Colon (tissue), 2 donors: Measurements from ENCODE around the gene BCL2L12.
A peak's percentile ranks its signal among the peaks of the same experiment; 100 is the strongest.

Experiments used
- FAIRE-seq: peaks from 2 replicates; lab custom pipeline; 2012; peaks lifted over from hg19 to GRCh38; lab: Jason Lieb, UNC
- donor health status: control.
- donor health status: control.

The BCL2L12 gene

DNA sequence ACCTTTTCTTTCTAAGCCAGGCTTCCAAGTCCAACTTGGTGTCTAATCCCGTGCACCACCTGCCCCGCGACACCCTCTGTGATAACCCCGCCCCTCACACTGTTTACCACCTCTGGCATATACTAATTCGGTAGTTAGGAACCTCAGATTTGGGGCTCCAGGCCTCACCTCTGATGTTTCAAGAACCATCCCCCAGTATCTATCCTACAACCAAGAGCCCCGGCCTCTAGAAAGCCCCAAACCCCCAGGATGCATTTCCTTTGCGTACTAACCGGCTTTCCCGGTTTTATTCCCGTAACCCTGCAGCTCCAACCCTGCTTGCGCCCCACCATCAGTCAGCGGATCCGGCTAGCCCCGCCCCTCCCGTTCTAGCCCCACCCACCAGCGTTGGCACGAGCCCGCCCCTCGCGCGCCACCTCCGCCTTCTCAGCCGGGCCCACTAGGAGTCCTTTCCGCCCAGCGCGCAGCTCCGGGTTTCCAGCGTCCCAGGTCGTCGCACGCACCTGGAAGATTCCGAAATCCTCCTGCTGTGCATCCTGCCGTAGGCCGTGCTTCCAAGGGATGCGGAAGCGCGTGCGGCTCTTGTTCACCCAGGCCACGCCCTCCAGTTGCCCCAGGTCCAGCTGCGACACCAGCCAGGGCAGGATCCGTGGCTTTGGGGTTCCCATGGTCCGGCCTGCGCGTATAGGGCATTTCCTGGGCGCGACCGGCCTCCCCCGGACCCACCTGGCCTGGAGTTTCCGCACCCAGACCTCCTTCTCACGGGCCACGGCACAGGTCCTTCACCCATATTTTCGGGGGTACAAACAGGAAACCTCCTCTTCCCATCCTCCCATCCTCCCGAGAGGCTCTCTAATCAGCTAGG is 1.3 kb upstream of the BCL2L12 start:
- FAIRE-seq, result no peak

DNA sequence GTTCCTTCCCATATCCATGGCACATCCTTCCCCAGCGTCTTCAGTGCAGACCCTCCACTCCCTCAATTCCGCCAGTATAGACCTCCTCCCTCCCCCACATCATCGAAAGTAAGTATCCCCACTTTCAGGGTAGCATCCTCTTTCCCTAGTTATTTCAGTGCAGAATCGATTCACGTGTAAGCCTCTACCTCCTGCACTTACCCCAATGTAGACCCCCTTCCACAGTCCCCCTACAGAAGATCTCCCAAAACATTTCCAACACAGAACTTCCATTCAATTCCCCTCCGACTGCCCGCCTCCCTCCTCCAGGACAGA is 740 bp upstream of the BCL2L12 start:
- FAIRE-seq, result no peak

DNA sequence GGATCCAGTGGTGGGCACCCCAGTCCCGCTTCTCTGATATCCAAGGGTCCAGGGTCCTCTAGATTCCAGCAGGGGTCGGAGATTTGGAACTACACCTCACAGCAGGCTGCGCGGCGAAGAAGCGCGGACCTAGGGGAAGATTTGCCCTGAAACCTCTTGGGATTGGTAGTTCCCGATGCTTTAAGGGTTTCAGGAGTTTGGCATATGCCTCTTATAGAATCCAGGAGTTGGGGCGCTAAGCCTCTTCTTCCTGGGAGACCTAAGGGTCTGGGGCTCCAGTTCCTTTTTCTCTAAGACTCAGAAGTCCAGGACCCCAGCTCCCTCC is 349 bp downstream of the BCL2L12 start:
- FAIRE-seq, result no peak

- FAIRE-seq, result no peak
These were observed 1.7 kb downstream of the BCL2L12 start for GRCh38 chr19:49667473-49667872.

GRCh38 chr19:49669516-49669915 is 3.8 kb downstream of the BCL2L12 start:
- no peak for FAIRE-seq

- no peak for FAIRE-seq
These were observed 6.6 kb downstream of the BCL2L12 start for GRCh38 chr19:49672131-49672919.

DNA sequence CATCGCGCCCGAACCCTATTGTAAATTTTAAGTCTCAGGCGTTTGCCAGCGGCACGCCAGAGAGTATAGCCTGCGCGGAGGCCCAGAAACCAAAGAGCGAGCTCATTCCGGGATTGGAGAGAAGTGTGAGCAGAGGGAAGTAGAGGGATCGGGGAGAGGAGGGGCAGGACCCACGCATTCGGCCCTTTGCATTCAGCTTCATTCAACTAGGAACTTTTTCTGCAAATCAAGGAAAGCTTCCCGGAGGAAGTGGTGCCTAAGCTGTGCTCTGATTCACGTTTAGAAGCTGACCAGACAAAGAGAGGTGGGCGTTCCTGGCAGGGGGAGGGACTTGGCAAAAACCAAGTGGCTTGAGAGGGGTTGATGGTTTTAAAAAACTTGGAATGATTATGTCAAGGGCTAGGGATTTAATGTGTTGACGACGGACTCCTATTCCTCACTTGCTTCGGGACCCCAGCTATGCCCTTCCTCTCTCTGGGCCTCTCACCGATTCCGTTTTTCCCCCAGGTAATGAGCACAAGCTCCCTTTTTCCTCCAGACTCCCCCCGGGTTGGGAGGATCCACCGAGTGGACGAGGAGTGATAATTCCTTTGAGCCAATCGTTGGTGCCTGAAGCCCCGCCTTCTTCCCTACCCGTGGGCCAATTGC is 10.5 kb downstream of the BCL2L12 start:
- FAIRE-seq, result no peak

GRCh38 chr19:49676784-49677230 is 11.1 kb downstream of the BCL2L12 start:
- FAIRE-seq, result peak; percentile 97

GRCh38 chr19:49677231-49677900 is 11.6 kb downstream of the BCL2L12 start, which contains the start of gene PRMT1:
Gene PRMT1, plus strand, starts transcription at chr19:49677271. Its CDS starts 10 bp downstream, at chr19:49677281.
- no peak for FAIRE-seq

GRCh38 chr19:49677901-49678674 is 12.4 kb downstream of the BCL2L12 start:
- FAIRE-seq, result no peak

- no peak for FAIRE-seq
These were observed 13.4 kb downstream of the BCL2L12 start for GRCh38 chr19:49678985-49679770.

DNA sequence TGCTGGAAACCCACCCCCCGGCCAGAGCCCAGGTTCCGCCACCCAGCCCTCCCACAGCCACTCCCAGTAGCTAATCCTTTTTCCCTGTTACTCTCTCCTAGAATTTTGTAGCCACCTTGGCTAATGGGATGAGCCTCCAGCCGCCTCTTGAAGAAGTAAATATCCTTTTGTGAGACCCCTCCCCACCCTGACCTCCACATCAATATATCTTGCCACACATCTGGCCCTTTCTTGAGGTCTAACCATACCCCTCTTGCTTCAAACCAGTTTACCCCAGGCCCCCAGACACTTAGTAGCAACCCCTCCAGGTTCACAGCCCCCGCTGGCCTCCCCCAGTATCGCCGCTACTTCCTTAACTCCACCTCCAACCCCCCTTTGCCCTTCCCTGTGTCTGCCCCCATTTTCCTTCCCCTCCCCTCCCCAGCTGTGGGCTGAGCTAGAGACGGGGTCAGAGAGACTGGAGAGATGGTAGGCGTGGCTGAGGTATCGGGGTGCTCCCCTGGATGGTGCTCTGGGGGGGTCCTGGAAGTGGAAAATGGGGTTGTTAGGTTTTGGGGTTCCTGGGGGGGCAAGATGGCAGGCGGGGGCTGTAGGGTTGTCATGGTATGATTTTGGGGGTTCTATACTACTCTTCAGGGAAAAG is 14.2 kb downstream of the BCL2L12 start:
- FAIRE-seq, result no peak

- FAIRE-seq, result no peak
These were observed 15.0 kb downstream of the BCL2L12 start for GRCh38 chr19:49680421-49681351.

GRCh38 chr19:49681830-49682229 is 16.1 kb downstream of the BCL2L12 start:
- FAIRE-seq, result no peak

DNA sequence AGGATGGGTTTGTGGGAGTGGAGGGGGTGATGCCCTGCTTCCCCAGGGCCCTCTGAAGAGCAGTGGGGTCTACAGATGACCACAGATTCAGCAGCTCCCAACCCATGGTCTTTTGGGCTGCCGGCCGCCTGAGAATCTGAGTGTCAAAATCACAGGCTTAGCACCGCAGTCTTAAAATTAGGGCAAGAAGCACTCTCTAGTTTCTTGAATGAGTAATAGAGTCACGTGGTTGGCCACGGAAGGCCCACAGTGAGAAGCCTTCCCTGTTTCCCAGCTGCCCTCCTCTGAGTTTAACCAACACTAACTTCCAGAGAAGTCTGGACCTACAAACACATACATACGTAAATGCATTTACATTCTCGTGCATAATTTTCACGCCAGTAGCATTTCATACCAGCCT is 16.5 kb downstream of the BCL2L12 start:
- no peak for FAIRE-seq

DNA sequence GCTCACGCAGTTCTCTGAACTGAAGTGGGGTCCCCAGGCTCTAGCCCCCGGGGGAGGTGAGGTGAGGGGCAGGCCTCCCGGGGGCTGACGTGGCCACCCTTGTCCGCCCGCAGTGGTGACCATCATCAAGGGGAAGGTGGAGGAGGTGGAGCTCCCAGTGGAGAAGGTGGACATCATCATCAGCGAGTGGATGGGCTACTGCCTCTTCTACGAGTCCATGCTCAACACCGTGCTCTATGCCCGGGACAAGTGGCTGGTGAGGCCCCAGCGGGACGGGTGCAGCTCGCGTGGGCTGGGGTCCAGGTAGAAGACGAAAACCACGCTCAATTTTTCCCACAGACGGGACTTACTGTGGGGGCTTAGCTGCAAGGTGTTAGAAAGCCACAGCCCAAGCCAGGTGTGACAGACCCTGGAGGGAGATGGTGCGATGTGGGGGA is 18.1 kb downstream of the BCL2L12 start:
- no peak for FAIRE-seq

- FAIRE-seq, result no peak
These were observed 18.7 kb downstream of the BCL2L12 start for GRCh38 chr19:49684251-49684982.

DNA sequence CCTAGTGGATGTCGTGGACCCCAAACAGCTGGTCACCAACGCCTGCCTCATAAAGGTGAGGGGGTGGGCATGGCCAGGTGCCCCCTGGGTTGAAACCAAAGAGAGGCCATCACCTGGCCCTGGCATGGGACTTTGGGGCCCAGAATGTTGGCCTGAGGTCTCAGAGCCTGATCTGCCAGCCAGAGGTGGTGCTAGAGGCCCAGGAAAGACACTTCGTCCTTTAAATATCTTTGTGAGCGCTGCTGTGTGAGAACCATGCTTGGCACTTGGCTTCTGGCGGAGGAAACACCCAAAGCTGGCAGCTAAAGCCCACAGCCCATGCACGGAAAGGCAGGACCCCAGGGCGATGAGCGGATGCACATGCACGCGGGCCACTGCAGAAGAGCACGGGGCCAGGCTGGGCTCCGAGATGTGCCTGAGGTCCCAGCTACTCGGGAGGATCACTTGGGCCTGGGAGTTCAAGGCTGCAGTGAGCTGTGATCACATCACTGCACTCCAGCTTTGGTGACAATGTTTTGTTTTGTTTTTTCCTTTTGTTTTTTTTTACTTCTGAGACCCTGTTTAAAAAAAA is 19.3 kb downstream of the BCL2L12 start:
- no peak for FAIRE-seq
